GM19455 (cell line): ENCODE data around the gene APOBEC3C.
"Not testable (repeated sequence)": the region's sequence is repeated elsewhere in the genome, so short reads cannot be mapped to it uniquely, and the experiment has no call there.

Experiments
- ATAC-seq: cut with Tn5 transposase; IDR thresholded peaks from one replicate; pipeline ENCODE4 v1.9.1; 2021; ENCODE audit not compliant: unreplicated experiment

Gene APOBEC3C

GRCh38 chr22:38981992-38982927, 31.8 kb upstream of the APOBEC3C start, which contains the start of gene APOBEC3B:
APOBEC3B (plus strand) TSS chr22:38982347; CDS start chr22:38982454, 107 bp downstream.
- no peak for ATAC-seq

GRCh38 chr22:38984224-38984623, 29.8 kb upstream of the APOBEC3C start:
- no peak for ATAC-seq

GRCh38 chr22:38984784-38985757, 29.0 kb upstream of the APOBEC3C start:
- not testable (repeated sequence) for ATAC-seq

- ATAC-seq = no peak
Measured at GRCh38 chr22:38986629-38987028, 27.4 kb upstream of the APOBEC3C start.

- no peak for ATAC-seq
Measured at GRCh38 chr22:38987171-38987895, 26.7 kb upstream of the APOBEC3C start.

GRCh38 chr22:38989466-38989865, 24.6 kb upstream of the APOBEC3C start:
- ATAC-seq = no peak

GRCh38 chr22:38992871-38993371, 21.1 kb upstream of the APOBEC3C start:
- not testable (repeated sequence) for ATAC-seq

GRCh38 chr22:38996105-38996504, 18.0 kb upstream of the APOBEC3C start:
- ATAC-seq = no peak

- ATAC-seq = no peak
Measured at GRCh38 chr22:38997518-38997917, 16.5 kb upstream of the APOBEC3C start.

GRCh38 chr22:39003165-39003638, 10.9 kb upstream of the APOBEC3C start:
- ATAC-seq = no peak

- no peak for ATAC-seq
Measured at GRCh38 chr22:39007177-39007576, 6.9 kb upstream of the APOBEC3C start.

GRCh38 chr22:39008271-39008850, 5.7 kb upstream of the APOBEC3C start:
- not testable (repeated sequence) for ATAC-seq

- no peak for ATAC-seq
Measured at GRCh38 chr22:39010946-39011345, 3.1 kb upstream of the APOBEC3C start.

GRCh38 chr22:39012533-39013511, 1.2 kb upstream of the APOBEC3C start:
- ATAC-seq = no peak

- ATAC-seq = not testable (repeated sequence)
Measured at GRCh38 chr22:39013561-39013941, 506 bp upstream of the APOBEC3C start.

GRCh38 chr22:39014723-39015121, 665 bp downstream of the APOBEC3C start:
- ATAC-seq = not testable (repeated sequence)

GRCh38 chr22:39016592-39016991, 2.5 kb downstream of the APOBEC3C start:
- no peak for ATAC-seq

GRCh38 chr22:39017596-39018365, 3.7 kb downstream of the APOBEC3C start:
- ATAC-seq = no peak
